Large intestine (tissue), 3 donors: Measurements from ENCODE around the gene DYRK2. TPM values are rescaled to one million over a fixed set of nuclear protein-coding genes. Genes with fewer than 3 reads are reported as not detected.

ENCODE experiments used
- DNase-seq, 2 donors: peaks; one replicate each; pipeline versions ENCODE4 v3.0.0 to v3.0.0-alpha.2; 2013
- H3K27ac ChIP-seq: one replicate; pipeline ENCODE4 v1.5.1; 2013; ENCODE audit warnings: low read length
- H3K27me3 ChIP-seq: 2 replicates; pipeline ENCODE4 v1.6.1; 2013; ENCODE audit warnings: low read length; ENCODE audit not compliant: control insufficient read depth, insufficient read depth
- H3K36me3 ChIP-seq: 2 replicates; pipeline ENCODE4 v1.6.1; 2013; ENCODE audit warnings: low read length; ENCODE audit not compliant: control insufficient read depth, insufficient read depth
- H3K4me1 ChIP-seq: one replicate; pipeline ENCODE4 v1.6.1; 2013; ENCODE audit warnings: low read length; ENCODE audit not compliant: control insufficient read depth, insufficient read depth
- H3K4me3 ChIP-seq: one replicate; pipeline ENCODE4 v1.5.1; 2013; ENCODE audit warnings: low read length
- H3K9me3 ChIP-seq: one replicate; pipeline ENCODE4 v1.6.1; 2013; ENCODE audit warnings: mild to moderate bottlenecking, low read depth, low read length, moderate library complexity; ENCODE audit not compliant: control insufficient read depth
- WGBS: methylation state at CpG from one replicate; pipeline ENCODE4 v1.1.5; 2013; ENCODE audit warnings: low lambda C conversion rate; ENCODE audit not compliant: insufficient coverage; 5-methylcytosine and 5-hydroxymethylcytosine counted together
- polyA plus RNA-seq: library from polyadenylated mRNA; unstranded; fragments of 120-200 nt; gene quantifications from one replicate; pipeline ENCODE4 v1.2.1, GENCODE V29; 2013

DYRK2 gene
- polyA plus RNA-seq, 1 donor: 62.7 TPM

- no peaks in the 10 kb centered on the region for H3K4me1 ChIP-seq
- no peaks in the 10 kb centered on the region for H3K27me3 ChIP-seq
- no peak overlapping the region for H3K4me3 ChIP-seq
- DNase-seq: no peak
- no peak overlapping the region for H3K27ac ChIP-seq
- no peaks in the 10 kb centered on the region for H3K9me3 ChIP-seq
- WGBS: 100% methylated on average over 1 of the region's 1 CpG
- H3K36me3 ChIP-seq: no peaks in the 10 kb centered on the region
Observed at GRCh38 chr12:67681941-67682620, 33.5 kb downstream of the DYRK2 start.

GRCh38 chr12:67689385-67689784, 40.8 kb downstream of the DYRK2 start:
- WGBS: 33% methylated on average over 1 of the region's 1 CpG
- no peak overlapping the region for H3K27ac ChIP-seq
- H3K4me3 ChIP-seq: no peak overlapping the region
- H3K4me1 ChIP-seq: no peaks in the 10 kb centered on the region
- H3K36me3 ChIP-seq: no peaks in the 10 kb centered on the region
- H3K27me3 ChIP-seq: no peaks in the 10 kb centered on the region
- DNase-seq: peak in 1 of 2 donors; percentile 37
- no peaks in the 10 kb centered on the region for H3K9me3 ChIP-seq

- no peaks in the 10 kb centered on the region for H3K9me3 ChIP-seq
- H3K27ac ChIP-seq: no peak overlapping the region
- no peak overlapping the region for H3K4me3 ChIP-seq
- no peaks in the 10 kb centered on the region for H3K27me3 ChIP-seq
- no peaks in the 10 kb centered on the region for H3K36me3 ChIP-seq
- WGBS: no CpG with 5 or more reads among the region's 1 CpG
- no peak for DNase-seq
- no peaks in the 10 kb centered on the region for H3K4me1 ChIP-seq
Observed at GRCh38 chr12:67690656-67691055, 42.1 kb downstream of the DYRK2 start.

DNA sequence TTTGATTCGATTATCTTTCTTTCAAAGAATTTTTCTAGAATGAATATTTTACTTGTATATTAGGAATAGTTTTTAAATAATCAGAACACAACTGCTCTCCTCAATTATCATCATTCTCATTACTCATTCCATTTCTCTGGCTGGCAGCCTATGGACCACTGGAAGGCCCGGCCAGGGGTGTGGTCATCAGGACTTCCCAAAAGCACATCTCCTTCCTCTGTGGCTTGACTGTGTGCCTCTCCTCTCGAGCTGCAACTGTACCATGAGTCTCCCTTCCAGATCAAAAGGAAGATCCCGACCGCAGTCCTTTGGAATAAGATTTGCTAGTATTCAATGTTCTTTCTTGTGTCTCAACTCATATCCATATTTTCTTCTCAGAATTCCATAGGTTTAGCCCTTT, 42.7 kb downstream of the DYRK2 start:
- no peaks in the 10 kb centered on the region for H3K36me3 ChIP-seq
- no peaks in the 10 kb centered on the region for H3K4me1 ChIP-seq
- H3K27ac ChIP-seq: no peak overlapping the region
- no peaks in the 10 kb centered on the region for H3K27me3 ChIP-seq
- no peak for DNase-seq
- H3K9me3 ChIP-seq: no peaks in the 10 kb centered on the region
- 100% methylated on average over 1 of the region's 5 CpGs for WGBS
- no peak overlapping the region for H3K4me3 ChIP-seq

GRCh38 chr12:67692135-67692534, 43.6 kb downstream of the DYRK2 start:
- WGBS: 100% methylated on average over 1 of the region's 3 CpGs
- Histone ChIP-seq H3K27ac (no peak overlapping the region), H3K4me3 (no peak overlapping the region), H3K4me1 (no peaks in the 10 kb centered on the region), H3K36me3 (no peaks in the 10 kb centered on the region), H3K27me3 (no peaks in the 10 kb centered on the region), H3K9me3 (no peaks in the 10 kb centered on the region)
- DNase-seq: no peak

DNA sequence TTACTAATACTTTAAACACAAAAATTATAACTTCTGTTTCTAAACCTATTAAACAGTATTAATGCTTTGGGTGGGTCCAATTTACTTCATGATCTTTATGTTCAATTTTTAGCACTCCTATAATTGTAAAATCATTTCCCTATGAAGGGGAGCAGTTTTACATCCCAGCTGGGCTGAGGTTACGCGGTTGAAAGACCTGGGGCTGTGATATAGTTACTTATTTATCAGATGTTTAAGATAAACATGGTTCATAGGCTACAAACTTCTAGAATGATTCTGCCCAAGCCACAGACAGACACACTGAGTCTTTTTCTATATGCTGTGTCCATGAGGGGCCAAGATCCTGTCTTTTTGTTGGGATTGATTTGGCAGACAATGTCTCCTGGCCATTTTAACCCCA, 44.4 kb downstream of the DYRK2 start:
- Histone ChIP-seq H3K9me3 (no peaks in the 10 kb centered on the region), H3K27me3 (no peaks in the 10 kb centered on the region), H3K36me3 (no peaks in the 10 kb centered on the region), H3K4me3 (no peak overlapping the region), H3K27ac (no peak overlapping the region), H3K4me1 (no peaks in the 10 kb centered on the region)
- no CpG with 5 or more reads among the region's 2 CpGs for WGBS
- DNase-seq: no peak

DNA sequence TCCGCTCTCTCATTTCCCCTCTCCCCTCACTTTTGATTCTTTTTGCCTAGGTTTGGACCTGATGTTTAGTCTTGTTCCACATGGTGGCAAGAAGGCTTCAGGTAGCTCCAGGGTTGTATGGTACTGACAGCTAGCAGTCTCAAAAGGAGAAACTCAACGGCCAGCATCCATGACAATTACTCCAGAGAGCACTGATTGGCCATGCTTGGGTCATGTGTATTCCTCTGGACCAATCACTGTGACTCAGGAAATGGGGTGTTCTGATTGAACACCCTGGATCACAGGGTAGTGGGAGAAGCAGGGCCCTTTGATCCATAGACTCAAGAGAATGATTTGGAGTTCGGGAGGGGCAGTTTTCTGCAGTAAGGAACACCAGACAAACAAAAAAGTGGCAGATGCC, 45.3 kb downstream of the DYRK2 start:
- Histone ChIP-seq H3K4me3 (no peak overlapping the region), H3K4me1 (no peaks in the 10 kb centered on the region), H3K27ac (no peak overlapping the region), H3K9me3 (no peaks in the 10 kb centered on the region), H3K27me3 (no peaks in the 10 kb centered on the region), H3K36me3 (no peaks in the 10 kb centered on the region)
- DNase-seq: no peak
- no CpG with 5 or more reads among the region's 3 CpGs for WGBS

- no peaks in the 10 kb centered on the region for H3K27me3 ChIP-seq
- no peaks in the 10 kb centered on the region for H3K36me3 ChIP-seq
- H3K27ac ChIP-seq: no peak overlapping the region
- no peak for DNase-seq
- no peak overlapping the region for H3K4me3 ChIP-seq
- WGBS: 80% methylated on average over 1 of the region's 1 CpG
- H3K4me1 ChIP-seq: no peaks in the 10 kb centered on the region
- H3K9me3 ChIP-seq: no peaks in the 10 kb centered on the region
Observed at GRCh38 chr12:67694306-67694900, 45.9 kb downstream of the DYRK2 start.

DNA sequence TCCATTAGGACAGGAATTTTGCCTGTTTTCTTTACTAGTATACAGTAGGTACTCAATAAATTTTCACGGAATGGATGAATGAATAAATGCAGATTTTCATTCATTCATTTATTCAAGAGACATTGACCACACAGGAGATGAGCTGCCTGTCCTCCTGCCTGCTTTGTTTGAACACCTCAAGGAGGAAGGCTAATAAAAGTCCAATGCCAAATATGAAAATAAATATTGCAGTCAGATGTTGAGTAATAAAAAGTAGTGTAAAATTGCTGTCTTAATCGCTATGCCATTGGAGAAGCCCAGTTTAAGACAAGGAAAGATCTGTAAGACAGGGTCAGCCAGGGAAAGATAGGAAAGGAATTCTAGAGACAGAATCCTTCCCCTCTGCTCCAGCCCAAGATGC, 47.4 kb downstream of the DYRK2 start:
- 90% methylated on average over 2 of the region's 2 CpGs for WGBS
- Histone ChIP-seq H3K27me3 (no peaks in the 10 kb centered on the region), H3K9me3 (no peaks in the 10 kb centered on the region), H3K4me1 (no peaks in the 10 kb centered on the region), H3K36me3 (no peaks in the 10 kb centered on the region), H3K4me3 (no peak overlapping the region), H3K27ac (no peak overlapping the region)
- DNase-seq: no peak

- H3K4me3 ChIP-seq: no peak overlapping the region
- no peaks in the 10 kb centered on the region for H3K9me3 ChIP-seq
- H3K36me3 ChIP-seq: no peaks in the 10 kb centered on the region
- no peak for DNase-seq
- no peaks in the 10 kb centered on the region for H3K27me3 ChIP-seq
- no peaks in the 10 kb centered on the region for H3K4me1 ChIP-seq
- no peak overlapping the region for H3K27ac ChIP-seq
- WGBS: 67% methylated on average over 2 of the region's 2 CpGs
Observed at GRCh38 chr12:67697443-67697842, 48.9 kb downstream of the DYRK2 start.

GRCh38 chr12:67697967-67698366, 49.4 kb downstream of the DYRK2 start:
- Histone ChIP-seq H3K36me3 (no peaks in the 10 kb centered on the region), H3K27me3 (no peaks in the 10 kb centered on the region), H3K27ac (no peak overlapping the region), H3K4me1 (no peaks in the 10 kb centered on the region), H3K4me3 (no peak overlapping the region), H3K9me3 (no peaks in the 10 kb centered on the region)
- 100% methylated on average over 2 of the region's 2 CpGs for WGBS
- no peak for DNase-seq
